Jurkat, Clone E6-1 (cell line): Measurements from ENCODE around the gene KRT14.
"Not testable (repeated sequence)": the region's sequence is repeated elsewhere in the genome, so short reads cannot be mapped to it uniquely, and the experiment has no call there.

Source experiments
- DNase-seq: peaks from one replicate; pipeline ENCODE4 v3.0.0-alpha.2; 2011; ENCODE audit warnings: low read depth, low spot score
- H3K4me3 ChIP-seq: 2 replicates; pipeline ENCODE4 v1.5.1; 2011; ENCODE audit warnings: mild to moderate bottlenecking, low read length, control low read depth, moderate library complexity

KRT14 gene

GRCh38 chr17:41624208-41625101, 37.8 kb upstream of the KRT14 start, which contains the start of gene KRT17:
Gene KRT17, minus strand, starts transcription at chr17:41624575. Its CDS starts 66 bp downstream, at chr17:41624509.
- H3K4me3 ChIP-seq, result no peak within 1 kb of the TSS
- DNase-seq, result no peak

- DNase-seq, H3K4me3 ChIP-seq: not testable (repeated sequence)
These were observed 36.6 kb upstream of the KRT14 start for GRCh38 chr17:41623184-41623861.

DNA sequence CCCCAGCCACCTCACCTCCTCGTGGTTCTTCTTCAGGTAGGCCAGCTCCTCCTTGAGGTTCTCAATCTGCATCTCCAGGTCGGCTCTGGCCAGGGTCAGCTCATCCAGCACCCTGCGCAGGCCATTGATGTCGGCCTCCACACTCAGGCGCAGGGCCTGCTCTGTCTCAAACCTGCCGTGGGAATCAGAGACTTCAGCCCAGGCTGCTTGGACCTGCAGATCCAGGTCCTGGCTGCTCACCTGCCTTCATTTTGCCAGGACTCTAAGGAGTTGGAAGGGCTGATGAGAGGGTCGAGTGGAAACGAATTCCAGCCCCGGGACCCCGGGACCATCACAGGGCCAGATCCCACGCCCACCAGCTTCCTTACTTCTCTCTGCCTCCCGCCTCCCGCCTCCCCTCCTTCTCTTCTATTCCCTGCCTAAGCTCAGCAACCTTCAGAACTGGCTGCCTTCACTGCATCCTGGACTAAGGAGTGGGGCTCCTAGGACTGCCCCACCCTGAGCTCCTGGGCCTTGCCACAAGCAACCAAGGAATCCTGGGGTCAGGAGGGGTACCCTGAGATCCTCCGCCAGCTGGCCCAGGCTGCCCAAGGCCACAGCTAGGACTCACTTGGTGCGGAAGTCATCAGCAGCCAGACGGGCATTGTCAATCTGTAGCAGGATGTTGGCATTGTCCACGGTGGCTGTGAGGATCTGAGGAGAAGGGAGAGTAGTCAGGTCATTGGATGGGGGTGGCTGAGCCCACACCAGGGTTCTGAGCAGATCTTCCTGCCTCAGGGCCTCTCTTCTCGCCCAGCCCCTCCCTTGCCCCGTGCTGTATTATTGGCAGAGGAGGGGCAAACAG, 35.9 kb upstream of the KRT14 start:
- not testable (repeated sequence) for H3K4me3 ChIP-seq

DNA sequence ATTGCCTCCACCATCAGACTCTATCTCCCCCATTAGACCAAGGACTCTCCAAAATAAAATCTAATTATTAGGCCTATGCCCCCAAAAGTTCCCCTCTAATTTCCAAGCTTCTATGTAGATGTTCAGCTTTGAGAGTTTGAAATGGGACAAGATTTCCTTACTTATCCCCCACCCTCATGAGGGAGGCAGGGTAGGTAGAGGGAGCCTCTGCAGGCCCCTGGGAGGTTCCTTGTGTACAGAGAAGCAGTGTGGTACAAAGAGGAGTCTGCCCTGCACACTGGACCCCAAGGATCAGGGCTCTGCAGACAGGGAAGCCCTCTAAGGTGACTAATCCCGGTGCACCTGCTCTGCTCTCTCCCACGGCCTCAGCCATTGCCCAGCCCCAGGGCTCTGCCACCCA, 35.2 kb upstream of the KRT14 start:
- no peak for DNase-seq
- no peak overlapping the region for H3K4me3 ChIP-seq

More for the DNA sequence above, 35.9 kb upstream of the KRT14 start:
- DNase-seq, result not testable (repeated sequence)

- not testable (repeated sequence) for DNase-seq, H3K4me3 ChIP-seq
These were observed 34.7 kb upstream of the KRT14 start for GRCh38 chr17:41621435-41621817.

DNA sequence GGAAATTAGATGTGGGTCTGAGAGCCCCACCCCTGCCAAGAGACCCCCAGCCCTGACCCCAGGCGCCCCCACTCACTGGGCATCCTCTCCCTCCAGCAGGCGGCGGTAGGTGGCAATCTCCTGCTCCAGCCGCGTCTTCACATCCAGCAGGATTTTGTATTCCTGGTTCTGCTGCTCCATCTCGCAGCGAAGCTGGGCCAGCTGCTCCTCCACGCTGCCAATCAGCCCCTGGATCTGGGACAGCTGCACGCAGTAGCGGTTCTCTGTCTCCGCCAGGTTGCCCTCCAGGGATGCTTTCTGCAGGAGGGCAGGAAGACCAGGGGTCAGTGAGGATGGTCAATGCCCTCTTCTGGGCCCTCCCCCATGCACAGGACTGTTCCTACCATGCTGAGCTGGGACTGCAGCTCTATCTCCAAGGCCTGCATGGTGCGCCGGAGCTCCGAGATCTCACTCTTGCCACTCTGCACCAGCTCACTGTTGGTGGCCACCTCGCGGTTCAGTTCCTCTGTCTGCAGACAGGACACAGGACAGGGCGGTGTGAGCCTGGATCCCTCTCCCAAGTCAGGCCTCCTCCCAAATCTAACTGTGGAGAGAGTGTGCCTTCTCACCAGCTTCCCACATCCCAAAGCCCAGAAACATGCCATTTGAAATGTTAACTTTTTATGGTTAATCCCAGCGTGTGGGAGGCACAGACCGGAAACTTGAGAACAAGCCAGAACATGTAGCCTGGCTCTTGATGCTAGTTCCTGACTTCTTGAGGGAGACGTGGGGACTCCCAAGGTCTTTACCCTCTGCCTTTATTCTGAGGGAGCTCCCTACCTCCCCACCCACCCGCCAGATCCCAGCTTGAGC, 34.1 kb upstream of the KRT14 start:
- no peak for DNase-seq
- H3K4me3 ChIP-seq, result no peak overlapping the region

DNA sequence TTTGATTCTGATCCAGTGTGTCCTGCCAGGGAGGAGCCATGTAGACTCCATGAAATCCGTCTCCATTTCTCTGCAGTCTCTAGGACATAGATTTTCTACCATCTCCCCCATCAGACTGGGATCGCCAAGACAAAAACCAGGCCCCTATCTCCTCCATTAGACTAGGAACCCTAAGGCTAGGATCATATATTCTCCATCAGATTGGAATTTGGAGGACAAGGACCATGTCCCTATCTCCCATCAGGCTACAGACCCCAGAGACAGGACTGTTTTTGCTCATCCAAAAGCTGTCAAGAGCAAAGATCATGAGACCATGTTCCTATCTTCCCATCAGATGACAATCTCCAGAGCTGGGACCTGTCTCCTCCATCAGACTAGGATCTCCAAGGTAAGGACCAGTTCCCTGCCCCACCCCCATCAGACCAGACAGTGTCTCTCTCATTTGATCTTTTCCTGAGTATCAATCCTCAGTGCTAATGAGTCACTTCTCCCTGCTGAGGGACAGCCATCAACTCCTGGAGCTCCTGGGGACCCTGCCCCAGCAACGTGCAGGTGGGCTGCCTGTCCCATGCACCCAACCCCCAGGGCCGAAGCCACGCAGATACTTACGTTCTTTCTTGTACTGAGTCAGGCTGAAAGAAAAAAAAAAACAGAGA, 33.4 kb upstream of the KRT14 start:
- H3K4me3 ChIP-seq, DNase-seq: not testable (repeated sequence)

GRCh38 chr17:41619036-41619926, 32.6 kb upstream of the KRT14 start:
- DNase-seq, result no peak
- H3K4me3 ChIP-seq, result no peak overlapping the region

DNA sequence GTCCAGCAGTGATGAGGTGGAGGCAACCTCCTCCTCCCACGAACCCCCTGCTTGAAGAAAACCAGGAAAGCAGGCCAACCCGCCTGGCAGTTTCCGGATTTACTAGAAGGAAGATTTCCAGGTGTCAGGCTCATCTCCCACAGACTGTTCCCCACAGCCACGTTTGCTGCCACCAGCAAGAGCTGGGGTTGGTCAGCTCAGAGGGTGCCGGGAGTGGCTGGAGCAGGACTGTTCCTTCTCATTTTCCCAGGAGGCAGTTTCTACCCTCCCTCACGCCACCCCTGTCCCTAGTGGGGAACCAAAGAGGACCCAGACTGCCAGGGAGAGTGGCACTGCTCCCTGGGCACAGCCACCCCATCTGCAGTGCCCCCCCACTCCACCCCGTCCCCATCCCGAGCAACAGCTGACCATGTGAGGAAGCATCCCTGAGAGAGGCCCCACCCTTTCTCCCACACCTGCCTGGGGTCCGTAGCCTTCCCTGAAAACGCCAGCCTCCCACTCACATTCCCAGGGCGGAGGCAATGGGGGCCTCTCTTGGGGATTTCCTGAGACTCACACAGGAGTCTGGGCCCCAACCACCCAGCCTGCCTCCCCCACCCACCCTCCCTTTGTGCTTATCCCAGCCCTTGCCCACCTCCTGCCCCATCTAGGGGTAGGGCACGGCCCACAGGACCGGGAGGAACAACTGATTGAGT, 31.8 kb upstream of the KRT14 start:
- no peak for DNase-seq
- H3K4me3 ChIP-seq, result no peak overlapping the region

DNA sequence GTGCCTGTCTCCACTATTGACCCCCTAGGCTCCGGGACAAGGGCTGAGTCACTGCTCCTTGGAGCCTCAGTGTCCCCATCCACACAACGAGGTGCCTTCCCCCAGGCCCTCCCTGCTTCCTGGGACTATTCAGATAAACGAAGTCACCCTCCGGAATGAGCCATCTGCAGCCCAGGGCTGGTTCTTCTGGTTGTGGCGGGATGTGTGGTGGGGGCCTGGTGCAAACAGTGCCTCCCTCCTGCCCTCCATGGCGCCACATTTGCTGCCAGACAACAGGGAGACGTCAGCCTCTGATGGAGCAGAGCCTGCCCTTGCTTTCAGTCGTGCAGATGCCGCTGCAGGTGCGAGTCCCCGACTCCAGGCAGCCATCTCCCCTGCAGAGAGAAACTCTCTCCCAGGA, 31.0 kb upstream of the KRT14 start:
- DNase-seq, result no peak
- no peak overlapping the region for H3K4me3 ChIP-seq

DNA sequence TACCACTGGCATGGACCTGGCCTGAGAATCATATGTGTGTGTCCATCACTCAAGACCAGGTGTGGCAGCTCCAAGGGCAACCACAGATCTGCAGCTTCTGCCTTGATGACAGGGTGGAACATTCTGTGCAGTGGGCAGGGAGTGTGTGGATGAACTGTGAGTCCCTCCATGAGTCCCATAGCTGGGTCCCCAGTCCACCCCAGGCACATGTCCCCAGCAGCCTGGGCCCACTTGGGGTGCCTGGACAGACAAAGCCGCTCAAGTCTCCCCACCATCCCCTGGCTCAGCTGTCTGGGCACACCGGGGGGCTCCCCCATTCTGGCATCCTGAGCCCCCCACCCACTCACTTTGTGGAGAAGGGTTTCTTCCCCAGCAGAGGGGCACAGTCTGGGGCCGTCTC, 30.4 kb upstream of the KRT14 start:
- H3K4me3 ChIP-seq, result no peak overlapping the region
- no peak for DNase-seq

- not testable (repeated sequence) for DNase-seq, H3K4me3 ChIP-seq
These were observed 29.8 kb upstream of the KRT14 start for GRCh38 chr17:41616486-41616885.

GRCh38 chr17:41615454-41615853, 28.8 kb upstream of the KRT14 start:
- H3K4me3 ChIP-seq, result no peak overlapping the region
- no peak for DNase-seq

- not testable (repeated sequence) for DNase-seq
These were observed 28.1 kb upstream of the KRT14 start for GRCh38 chr17:41614767-41615166.

DNA sequence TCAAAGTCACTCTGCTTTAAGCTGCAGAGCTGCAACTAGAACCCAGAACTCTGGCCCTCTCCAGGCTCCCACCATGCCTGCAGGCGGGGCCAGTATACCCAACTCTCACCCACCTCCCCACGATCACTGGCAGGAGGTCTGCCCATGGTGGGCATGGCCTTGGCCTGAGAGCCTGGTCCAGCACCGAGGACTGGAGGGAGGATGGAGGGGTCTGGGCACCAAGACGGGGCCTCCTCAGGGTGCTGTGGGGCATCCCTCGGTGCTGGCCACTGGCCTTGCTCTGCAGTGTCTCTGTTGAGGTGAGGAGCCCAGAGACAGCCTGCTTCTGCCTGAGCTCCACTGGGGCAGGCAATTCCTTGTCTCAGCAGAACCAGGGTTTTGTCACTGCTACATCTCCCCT, 27.4 kb upstream of the KRT14 start:
- H3K4me3 ChIP-seq, result no peak overlapping the region
- no peak for DNase-seq

More at GRCh38 chr17:41614767-41615166, 28.1 kb upstream of the KRT14 start:
- not testable (repeated sequence) for H3K4me3 ChIP-seq

DNA sequence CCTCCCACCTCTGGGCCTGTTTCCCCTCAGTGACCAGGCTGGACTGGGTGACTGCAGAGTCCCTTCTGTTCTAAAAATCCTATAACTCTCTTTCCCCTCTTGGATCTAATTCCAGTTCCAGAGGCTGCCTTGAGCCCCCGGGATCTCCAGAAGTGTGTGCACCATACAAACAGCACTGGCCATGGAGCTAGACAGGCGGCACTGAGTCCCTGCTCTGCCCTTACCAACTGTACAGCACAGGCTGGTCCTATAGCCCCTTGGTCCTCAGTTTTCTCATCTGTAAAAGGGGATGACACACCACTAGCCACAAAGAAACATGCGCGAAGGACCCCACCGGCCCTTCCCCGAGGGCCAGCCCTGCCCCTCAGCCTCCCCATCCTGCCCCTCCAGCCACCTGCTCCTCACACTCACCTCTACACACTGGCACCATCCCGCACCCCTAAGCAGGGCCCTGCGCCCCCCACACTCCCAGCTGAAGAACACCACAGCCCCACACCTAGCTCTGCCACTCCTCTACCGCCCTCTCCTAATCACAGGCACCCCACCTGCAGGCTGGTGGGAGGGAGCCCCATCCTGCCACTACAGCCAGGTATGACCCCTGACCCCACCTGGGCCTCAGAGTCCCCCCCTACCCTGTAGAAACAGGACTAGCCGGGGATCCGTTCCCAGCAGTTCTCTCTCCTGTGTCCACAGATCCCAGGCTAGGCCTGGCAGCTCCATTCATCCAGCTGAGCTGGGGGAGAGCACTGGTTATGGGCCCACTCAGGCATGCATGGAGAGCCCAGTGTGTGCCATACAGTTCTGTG, 26.8 kb upstream of the KRT14 start:
- H3K4me3 ChIP-seq, result no peak overlapping the region

More for the DNA sequence above, 26.8 kb upstream of the KRT14 start:
- no peak for DNase-seq
